Adrenal gland (tissue), 5 donors: ENCODE data around the gene TSPAN5.

Experiments
- CTCF ChIP-seq, 6 experiments: fragments of 450-650 bp in 4 of 6; fragments of 200-600 bp in 2 of 6; sonication (generic) in 1 of 6; IDR thresholded peaks; 1 replicate in 5 of 6; 2 replicates in 1 of 6; pipeline versions ENCODE4 v1.5.1 to v1.8.0; 2016 to 2021; ENCODE audit warnings: antibody characterized with exemption in 6 of 6, mild to moderate bottlenecking in 2 of 6, moderate library complexity in 1 of 6
- POLR2A ChIP-seq, 2 donors: fragments of 450-650 bp; IDR thresholded peaks; one replicate each; pipeline ENCODE4 v1.6.1; 2017; ENCODE audit warnings: antibody characterized with exemption in 2 of 2, mild to moderate bottlenecking in 2 of 2, moderate library complexity in 1 of 2
- donor health status: DM: no; HTN: no; CAD: no.

DNA sequence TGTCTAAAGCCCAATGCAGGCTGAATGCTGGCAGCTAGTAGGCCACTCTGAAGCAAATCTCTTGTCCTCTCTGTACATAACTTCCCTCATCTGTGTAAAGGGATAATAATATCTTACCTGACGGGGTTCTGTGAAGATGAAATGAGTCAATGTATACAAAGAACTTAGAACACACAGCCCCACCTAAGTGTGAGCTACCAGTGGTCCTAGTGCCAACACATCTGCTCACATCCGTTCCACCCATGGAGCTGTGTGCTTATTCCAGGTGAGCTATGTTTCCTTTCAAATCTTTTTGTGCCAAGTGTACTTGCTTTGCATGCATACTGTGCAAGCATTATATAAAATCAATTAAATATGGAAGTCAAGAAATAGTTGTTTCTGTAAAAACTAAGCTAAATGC lies 116.4 kb downstream of the TSPAN5 start:
- no peak for TF ChIP-seq CTCF (IDR thresholded peaks at IDR 0.05)
- no peak for TF ChIP-seq POLR2A (IDR thresholded peaks at IDR 0.05)
